GM23248 (cell line): ENCODE results near the gene CMTM8. TPM values are rescaled to one million over a fixed set of nuclear protein-coding genes. Genes with fewer than 3 reads are reported as not detected.
A peak's percentile ranks its signal among the peaks of the same experiment; 100 is the strongest.

Experiments used
- DNase-seq: peaks from one replicate; pipeline ENCODE4 v3.0.0-alpha.2; 2015
- H2AFZ ChIP-seq: fragments of 200-600 bp; sonication (generic); 2 replicates; pipeline ENCODE4 v1.6.1; 2016; ENCODE audit warnings: antibody characterized with exemption
- H3F3A ChIP-seq: fragments of 200-600 bp; sonication (generic); 2 replicates; pipeline ENCODE4 v1.6.1; 2016; ENCODE audit warnings: mild to moderate bottlenecking, antibody characterized with exemption, mixed run types; ENCODE audit not compliant: insufficient read depth
- H3K27ac ChIP-seq: fragments of 200-600 bp; sonication (generic); 2 replicates; pipeline ENCODE4 v1.5.1; 2016; ENCODE audit warnings: mild to moderate bottlenecking
- H3K27me3 ChIP-seq: fragments of 200-600 bp; sonication (generic); replicated peaks from 2 replicates; pipeline ENCODE4 v1.6.1; 2016; ENCODE audit warnings: mild to moderate bottlenecking; ENCODE audit not compliant: insufficient read depth
- H3K36me3 ChIP-seq: fragments of 200-600 bp; sonication (generic); 2 replicates; pipeline ENCODE4 v1.6.1; 2016; ENCODE audit warnings: low read depth, mild to moderate bottlenecking
- H3K4me1 ChIP-seq: fragments of 200-600 bp; sonication (generic); 2 replicates; pipeline ENCODE4 v1.6.1; 2016; ENCODE audit warnings: mild to moderate bottlenecking; ENCODE audit not compliant: insufficient read depth
- H3K4me2 ChIP-seq: fragments of 200-600 bp; sonication (generic); one replicate; pipeline ENCODE4 v1.6.1; 2016; ENCODE audit warnings: mild to moderate bottlenecking; ENCODE audit not compliant: unreplicated experiment
- H3K4me3 ChIP-seq: fragments of 200-600 bp; sonication (generic); 2 replicates; pipeline ENCODE4 v1.5.1; 2016; ENCODE audit warnings: mild to moderate bottlenecking
- H3K79me2 ChIP-seq: fragments of 200-600 bp; sonication (generic); 2 replicates; pipeline ENCODE4 v1.6.1; 2016; ENCODE audit warnings: mild to moderate bottlenecking; ENCODE audit not compliant: insufficient read depth
- H3K9ac ChIP-seq: fragments of 200-600 bp; sonication (generic); 2 replicates; pipeline ENCODE4 v1.6.1; 2016; ENCODE audit warnings: mild to moderate bottlenecking
- H3K9me2 ChIP-seq: fragments of 200-600 bp; sonication (generic); 2 replicates; pipeline ENCODE4 v1.6.1; 2016; ENCODE audit warnings: mixed run types, mild to moderate bottlenecking, moderate library complexity; ENCODE audit not compliant: insufficient read depth
- H3K9me3 ChIP-seq: fragments of 200-600 bp; sonication (generic); one replicate; pipeline ENCODE4 v1.6.1; 2017; ENCODE audit warnings: low read depth
- H4K20me1 ChIP-seq: fragments of 200-600 bp; sonication (generic); 2 replicates; pipeline ENCODE4 v1.6.0; 2016; ENCODE audit not compliant: insufficient read depth
- EZH2 ChIP-seq: fragments of 200-600 bp; sonication (generic); IDR thresholded peaks from 2 replicates; pipeline ENCODE4 v1.6.1; 2018; ENCODE audit warnings: antibody characterized with exemption, mild to moderate bottlenecking; ENCODE audit not compliant: insufficient read depth, poor library complexity, severe bottlenecking
- EZH2phosphoT487 ChIP-seq: fragments of 200-600 bp; sonication (generic); IDR thresholded peaks from 2 replicates; pipeline ENCODE4 v1.6.1; 2018; ENCODE audit warnings: antibody characterized with exemption, moderate library complexity, mild to moderate bottlenecking, low read depth; ENCODE audit not compliant: insufficient read depth
- WGBS, 2 experiments: methylation state at CpG; one replicate each; pipeline ENCODE4 v1.1.6; 2015 to 2017; ENCODE audit warnings: low lambda C conversion rate in 2 of 2, low coverage in 1 of 2; ENCODE audit errors: missing lambda C conversion rate in 2 of 2; 5-methylcytosine and 5-hydroxymethylcytosine counted together
- in situ Hi-C: fragments of 300-500 bp; cut with MboI; formaldehyde crosslinking; loops from 2 replicates; pipeline ENCODE4 v1.15.0; 2020
- polyA plus RNA-seq: library from polyadenylated mRNA; unstranded; fragments of >200 nt; fragmentation: Nextera tagmentation; extraction: Ambion mirVana; gene quantifications from 2 replicates; pipeline ENCODE4 v1.2.1, GENCODE V29; 2016
- total RNA-seq: library from RNA; depleted of rRNA; stranded (reverse); fragments of >200 nt; shearing (Covaris generic); gene quantifications from 2 replicates; pipeline ENCODE4 v1.2.3, GENCODE V29; 2014

The CMTM8 gene
- total and polyA plus RNA-seq, 2 experiments from 2014 or later: not detected

GRCh38 chr3:32293903-32294302 is 55.4 kb downstream of the CMTM8 start:
- no peak for TF ChIP-seq EZH2phosphoT487
- TF ChIP-seq EZH2: no peak
- no peak for DNase-seq
- Histone ChIP-seq H3K4me1 (no peaks in the 10 kb centered on the region), H3K4me2 (no peak overlapping the region), H4K20me1 (no peaks in the 10 kb centered on the region), H3K9ac (no peak overlapping the region), H3K27me3 (peaks cover 5% of the 10 kb centered on the region), H2AFZ (no peak overlapping the region), H3K36me3 (no peaks in the 10 kb centered on the region), H3F3A (no peaks in the 10 kb centered on the region), H3K9me2 (no peaks in the 10 kb centered on the region), H3K27ac (no peak overlapping the region), H3K4me3 (no peak overlapping the region), H3K79me2 (no peaks in the 10 kb centered on the region), H3K9me3 (no peaks in the 10 kb centered on the region)
- in situ Hi-C loops: loop anchor here (10.0 kb wide), 1 partner anchor 181 kb away; no protein-coding TSS in a partner anchor
- 23 to 30% methylated on average over 3 of the region's 3 CpGs for WGBS, 2 experiments

GRCh38 chr3:32296251-32297204 is 58.0 kb downstream of the CMTM8 start:
- DNase-seq: peak; percentile 69
- in situ Hi-C loops: loop anchor here (10.0 kb wide), 1 partner anchor 178 kb away; no protein-coding TSS in a partner anchor
- TF ChIP-seq EZH2: no peak
- TF ChIP-seq EZH2phosphoT487: no peak
- Histone ChIP-seq H3K4me2 (no peak overlapping the region), H3K36me3 (no peaks in the 10 kb centered on the region), H3K27me3 (peaks cover under 1% of the 10 kb centered on the region), H3K9me2 (no peaks in the 10 kb centered on the region), H4K20me1 (no peaks in the 10 kb centered on the region), H3K4me1 (no peaks in the 10 kb centered on the region), H3F3A (no peaks in the 10 kb centered on the region), H2AFZ (no peak overlapping the region), H3K27ac (no peak overlapping the region), H3K9me3 (no peaks in the 10 kb centered on the region), H3K79me2 (no peaks in the 10 kb centered on the region), H3K9ac (no peak overlapping the region), H3K4me3 (no peak overlapping the region)
- 30 to 33% methylated on average over 8 of the region's 8 CpGs for WGBS, 2 experiments

- TF ChIP-seq EZH2 (no peak), EZH2phosphoT487 (no peak)
- H3K4me1 ChIP-seq: no peaks in the 10 kb centered on the region
- no peaks in the 10 kb centered on the region for H3F3A ChIP-seq
- no peaks in the 10 kb centered on the region for H3K9me3 ChIP-seq
- no peak overlapping the region for H3K27ac ChIP-seq
- no peaks in the 10 kb centered on the region for H4K20me1 ChIP-seq
- H3K27me3 ChIP-seq: peaks cover 5% of the 10 kb centered on the region
- 82 to 86% methylated on average over 5 of the region's 5 CpGs for WGBS, 2 experiments
- no peaks in the 10 kb centered on the region for H3K36me3 ChIP-seq
- H2AFZ ChIP-seq: no peak overlapping the region
- H3K4me3 ChIP-seq: no peak overlapping the region
- H3K79me2 ChIP-seq: no peaks in the 10 kb centered on the region
- DNase-seq: no peak
- no peak overlapping the region for H3K9ac ChIP-seq
- no peaks in the 10 kb centered on the region for H3K9me2 ChIP-seq
- in situ Hi-C loops: loop anchor here (10.0 kb wide), 1 partner anchor 177 kb away; no protein-coding TSS in a partner anchor
- H3K4me2 ChIP-seq: no peak overlapping the region
Measured at GRCh38 chr3:32297366-32297765, 58.9 kb downstream of the CMTM8 start.

- Histone ChIP-seq H3K4me3 (no peak overlapping the region), H3K9me3 (no peaks in the 10 kb centered on the region), H3K9me2 (no peaks in the 10 kb centered on the region), H3K27me3 (peaks cover 27% of the 10 kb centered on the region), H3K36me3 (no peaks in the 10 kb centered on the region), H3K9ac (no peak overlapping the region), H3K27ac (no peak overlapping the region), H3K4me2 (no peak overlapping the region), H3K79me2 (no peaks in the 10 kb centered on the region), H2AFZ (no peak overlapping the region), H3F3A (no peaks in the 10 kb centered on the region), H4K20me1 (no peaks in the 10 kb centered on the region), H3K4me1 (no peaks in the 10 kb centered on the region)
- 90 to 98% methylated on average over 2 of the region's 2 CpGs for WGBS, 2 experiments
- no peak for DNase-seq
- TF ChIP-seq EZH2phosphoT487 (no peak), EZH2 (no peak)
- in situ Hi-C loops: no loop called here
Measured at GRCh38 chr3:32301426-32301825, 62.9 kb downstream of the CMTM8 start.
